ENCODE data around the gene MAPK8. TPM values are rescaled to one million over a fixed set of nuclear protein-coding genes. Genes with fewer than 3 reads are reported as not detected.

MAPK8 gene
- polyA plus RNA-seq, 1 of the 3 experiments (the other 2 are of a cell fraction) = 26.4 TPM

- TF ChIP-seq FOXM1 (IDR thresholded peaks at IDR 0.05; ENCODE audit: low read depth) (no peak), MEF2A (IDR thresholded peaks at IDR 0.05; ENCODE audit: borderline replicate concordance, low read depth) (no peak), NFIC (IDR thresholded peaks at IDR 0.05; ENCODE audit: borderline replicate concordance) (no peak)
- TF ChIP-seq, protein P1, sequence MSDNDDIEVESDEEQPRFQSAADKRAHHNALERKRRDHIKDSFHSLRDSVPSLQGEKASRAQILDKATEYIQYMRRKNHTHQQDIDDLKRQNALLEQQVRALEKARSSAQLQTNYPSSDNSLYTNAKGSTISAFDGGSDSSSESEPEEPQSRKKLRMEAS (IDR thresholded peaks at IDR 0.05; ENCODE audit: low read depth) = no peak
Observed at GRCh38 chr10:48398261-48398660, 91.8 kb downstream of the MAPK8 start (continued).

- ChIA-PET CTCF (no interaction called here), POLR2A (interaction anchor here (0.6 kb wide), 1 partner anchor 206 kb away, joined by 4 read pairs; no protein-coding TSS in a partner anchor)
- Histone ChIP-seq H3K79me2 (ENCODE audit: insufficient read depth) (peaks cover 82% of the 10 kb centered on the region), H3F3A (replicated peaks; ENCODE audit: insufficient read depth) (peaks cover 5% of the 10 kb centered on the region), H2AFZ (ENCODE audit: low read depth) (no peak overlapping the region), H3K9ac (no peak overlapping the region), H3K36me3 (replicated peaks in 1 of 2; ENCODE audit: control insufficient read depth in 1 of 2, insufficient read depth in 2 of 2, low read length in 1 of 2) (no peaks in the 10 kb centered on the region), H3K4me3 (ENCODE audit: low read depth in 2 of 2, low read length in 1 of 2) (no peak overlapping the region), H3K27me3 (ENCODE audit: insufficient read depth) (no peaks in the 10 kb centered on the region), H3K4me1 (ENCODE audit: control insufficient read depth in 1 of 2, insufficient read depth in 2 of 2, low read depth in 1 of 2, low read length in 1 of 2) (peaks cover 9 to 10% of the 10 kb centered on the region in 2 experiments), H3K9me2 (no peaks in the 10 kb centered on the region), H3K4me2 (0 out of 2 replicates have a peak overlapping the region, but pooled peaks have one; percentile 17), H4K20me1 (ENCODE audit: insufficient read depth) (0 out of 2 replicates have a peak, but pooled peaks cover 7% of the 10 kb centered on the region), H3K9me3 (no peaks in the 10 kb centered on the region), H3K27ac (ENCODE audit: low read depth in 2 of 2, low read length in 1 of 2) (peak overlapping the region; percentile 11 to 57; a peak in 3 of 4 replicates)
- TF ChIP-seq GATA2 (CRISPR knock-in tag; IDR thresholded peaks at IDR 0.05) (peak; percentile 29; the same call in 1 of the 2 replicates), MEF2A (IDR thresholded peaks at IDR 0.05; ENCODE audit: borderline replicate concordance, low read depth) (no peak)
- 85% methylated on average over 5 of the region's 5 CpGs for WGBS (ENCODE audit: low lambda C conversion rate)
- DNase-seq = no peak
Observed at GRCh38 chr10:48399056-48399541, 92.6 kb downstream of the MAPK8 start.

GRCh38 chr10:48399551-48399950, 93.1 kb downstream of the MAPK8 start:
- Histone ChIP-seq H3K36me3 (replicated peaks in 1 of 2; ENCODE audit: control insufficient read depth in 1 of 2, insufficient read depth in 2 of 2, low read length in 1 of 2) (no peaks in the 10 kb centered on the region), H3K9ac (no peak overlapping the region), H3K9me3 (no peaks in the 10 kb centered on the region), H3K27me3 (ENCODE audit: insufficient read depth) (no peaks in the 10 kb centered on the region), H3K79me2 (ENCODE audit: insufficient read depth) (peaks cover 82% of the 10 kb centered on the region), H4K20me1 (ENCODE audit: insufficient read depth) (0 out of 2 replicates have a peak, but pooled peaks cover 7% of the 10 kb centered on the region), H3K27ac (ENCODE audit: low read depth in 2 of 2, low read length in 1 of 2) (peak overlapping the region; percentile 11 to 57; a peak in 3 of 4 replicates), H3F3A (replicated peaks; ENCODE audit: insufficient read depth) (peaks cover 5% of the 10 kb centered on the region), H3K4me2 (0 out of 2 replicates have a peak overlapping the region, but pooled peaks have one; percentile 17), H3K9me2 (no peaks in the 10 kb centered on the region), H3K4me1 (ENCODE audit: control insufficient read depth in 1 of 2, insufficient read depth in 2 of 2, low read depth in 1 of 2, low read length in 1 of 2) (peaks cover 9% of the 10 kb centered on the region in 2 experiments), H2AFZ (ENCODE audit: low read depth) (no peak overlapping the region), H3K4me3 (ENCODE audit: low read depth in 2 of 2, low read length in 1 of 2) (no peak overlapping the region)
- ChIA-PET CTCF (no interaction called here), POLR2A (no interaction called here)
- WGBS (ENCODE audit: low lambda C conversion rate) = 100% methylated on average over 1 of the region's 1 CpG
- TF ChIP-seq EZH2phosphoT487 (IDR thresholded peaks at IDR 0.05; ENCODE audit: borderline replicate concordance, low read depth) (no peak), GATA2 (CRISPR knock-in tag; IDR thresholded peaks at IDR 0.05) (no peak), IRF3 (IDR thresholded peaks at IDR 0.05; ENCODE audit: low read depth, low read length) (no peak), RCOR1 (IDR thresholded peaks at IDR 0.05; ENCODE audit: low read length) (no peak), GABPA (IDR thresholded peaks at IDR 0.05; ENCODE audit: low read depth) (no peak), CHD2 (IDR thresholded peaks at IDR 0.05; ENCODE audit: low read length, partially characterized antibody) (no peak), TAF1 (IDR thresholded peaks at IDR 0.05; ENCODE audit: borderline replicate concordance, low read depth, low read length) (no peak), ELF1 (IDR thresholded peaks at IDR 0.05) (no peak), PBX3 (IDR thresholded peaks at IDR 0.05) (no peak), JUND (IDR thresholded peaks at IDR 0.05) (no peak), NRF1 (IDR thresholded peaks at IDR 0.05; ENCODE audit: low read depth, low read length) (no peak)
- TF ChIP-seq, protein P2, sequence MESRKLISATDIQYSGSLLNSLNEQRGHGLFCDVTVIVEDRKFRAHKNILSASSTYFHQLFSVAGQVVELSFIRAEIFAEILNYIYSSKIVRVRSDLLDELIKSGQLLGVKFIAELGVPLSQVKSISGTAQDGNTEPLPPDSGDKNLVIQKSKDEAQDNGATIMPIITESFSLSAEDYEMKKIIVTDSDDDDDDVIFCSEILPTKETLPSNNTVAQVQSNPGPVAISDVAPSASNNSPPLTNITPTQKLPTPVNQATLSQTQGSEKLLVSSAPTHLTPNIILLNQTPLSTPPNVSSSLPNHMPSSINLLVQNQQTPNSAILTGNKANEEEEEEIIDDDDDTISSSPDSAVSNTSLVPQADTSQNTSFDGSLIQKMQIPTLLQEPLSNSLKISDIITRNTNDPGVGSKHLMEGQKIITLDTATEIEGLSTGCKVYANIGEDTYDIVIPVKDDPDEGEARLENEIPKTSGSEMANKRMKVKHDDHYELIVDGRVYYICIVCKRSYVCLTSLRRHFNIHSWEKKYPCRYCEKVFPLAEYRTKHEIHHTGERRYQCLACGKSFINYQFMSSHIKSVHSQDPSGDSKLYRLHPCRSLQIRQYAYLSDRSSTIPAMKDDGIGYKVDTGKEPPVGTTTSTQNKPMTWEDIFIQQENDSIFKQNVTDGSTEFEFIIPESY (IDR thresholded peaks at IDR 0.05; ENCODE audit: borderline replicate concordance, low read depth) = no peak
- no peak for DNase-seq
